ENCODE data around the gene TADA1.

- TF ChIP-seq CTCF (IDR thresholded peaks at IDR 0.05) (no peak), E2F4 (CRISPR knock-in tag; IDR thresholded peaks at IDR 0.05; ENCODE audit: borderline replicate concordance, low read depth) (no peak), ETV6 (CRISPR knock-in tag; IDR thresholded peaks at IDR 0.05) (no peak), CREB1 (CRISPR knock-in tag; IDR thresholded peaks at IDR 0.05) (no peak), ATF3 (CRISPR knock-in tag; conservative IDR thresholded peaks at IDR 0.05) (no peak), ZNF263 (CRISPR knock-in tag; IDR thresholded peaks at IDR 0.05; ENCODE audit: low read depth) (no peak), ZNF232 (CRISPR knock-in tag; IDR thresholded peaks at IDR 0.05) (no peak), MAX (CRISPR knock-in tag; IDR thresholded peaks at IDR 0.05) (no peak), ZNF281 (CRISPR knock-in tag; IDR thresholded peaks at IDR 0.05) (no peak)
Observed at GRCh38 chr1:166852918-166853317, 23.1 kb downstream of the TADA1 start.
